ENCODE data around the gene PAQR9.

PAQR9 gene

GRCh38 chr3:142977399-142977728 is 13.9 kb upstream of the PAQR9 start:
- Histone ChIP-seq H3K9me3 (ENCODE audit: low read length) (no peaks in the 10 kb centered on the region), H3K27me3 (ENCODE audit: insufficient read depth, low read length) (peaks cover 3% of the 10 kb centered on the region; the same call in 1 of the 2 replicates), H3K4me3 (ENCODE audit: low read depth, low read length, poor library complexity, severe bottlenecking) (no peak overlapping the region), H3K4me1 (ENCODE audit: insufficient read depth, low read length, severe bottlenecking) (no peaks in the 10 kb centered on the region), H3K4me2 (ENCODE audit: low read length) (no peak overlapping the region), H3K27ac (ENCODE audit: low read depth, low read length, poor library complexity, severe bottlenecking) (no peak overlapping the region), H2AFZ (ENCODE audit: low read length) (no peak overlapping the region), H4K20me1 (ENCODE audit: insufficient read depth, low read length) (no peaks in the 10 kb centered on the region), H3K79me2 (ENCODE audit: insufficient read depth, low read length) (no peaks in the 10 kb centered on the region), H3K9ac (ENCODE audit: low read length) (no peak overlapping the region), H3K36me3 (ENCODE audit: insufficient read depth, low read length) (no peaks in the 10 kb centered on the region), H3F3A (ENCODE audit: insufficient read depth, low read length) (no peaks in the 10 kb centered on the region), H3K9me2 (ENCODE audit: low read depth, low read length) (no peaks in the 10 kb centered on the region)
- no peak for TF ChIP-seq CTCF (IDR thresholded peaks at IDR 0.05; ENCODE audit: low read length)
- no peak for TF ChIP-seq EZH2 (IDR thresholded peaks at IDR 0.05; ENCODE audit: borderline replicate concordance, low read length)

- no peak overlapping the region for H3K4me2 ChIP-seq (ENCODE audit: low read length)
- no peak for TF ChIP-seq EZH2 (IDR thresholded peaks at IDR 0.05; ENCODE audit: borderline replicate concordance, low read length)
- no peak for TF ChIP-seq CTCF (IDR thresholded peaks at IDR 0.05; ENCODE audit: low read length)
- H3F3A ChIP-seq (ENCODE audit: insufficient read depth, low read length) = no peaks in the 10 kb centered on the region
- no peak overlapping the region for H3K4me3 ChIP-seq (ENCODE audit: low read depth, low read length, poor library complexity, severe bottlenecking)
- no peaks in the 10 kb centered on the region for H3K79me2 ChIP-seq (ENCODE audit: insufficient read depth, low read length)
- no peak overlapping the region for H3K27ac ChIP-seq (ENCODE audit: low read depth, low read length, poor library complexity, severe bottlenecking)
- no peaks in the 10 kb centered on the region for H3K9me3 ChIP-seq (ENCODE audit: low read length)
- H4K20me1 ChIP-seq (ENCODE audit: insufficient read depth, low read length) = no peaks in the 10 kb centered on the region
- H3K27me3 ChIP-seq (ENCODE audit: insufficient read depth, low read length) = peaks cover 3% of the 10 kb centered on the region; the same call in 1 of the 2 replicates
- H2AFZ ChIP-seq (ENCODE audit: low read length) = no peak overlapping the region
- no peaks in the 10 kb centered on the region for H3K4me1 ChIP-seq (ENCODE audit: insufficient read depth, low read length, severe bottlenecking)
- no peak overlapping the region for H3K9ac ChIP-seq (ENCODE audit: low read length)
- H3K9me2 ChIP-seq (ENCODE audit: low read depth, low read length) = no peaks in the 10 kb centered on the region
- H3K36me3 ChIP-seq (ENCODE audit: insufficient read depth, low read length) = no peaks in the 10 kb centered on the region
These were observed 13.3 kb upstream of the PAQR9 start for GRCh38 chr3:142976621-142977398.

- Histone ChIP-seq H3K79me2 (ENCODE audit: insufficient read depth, low read length) (no peaks in the 10 kb centered on the region), H3K9ac (ENCODE audit: low read length) (no peak overlapping the region), H3K36me3 (ENCODE audit: insufficient read depth, low read length) (no peaks in the 10 kb centered on the region), H3K9me2 (ENCODE audit: low read depth, low read length) (no peaks in the 10 kb centered on the region), H4K20me1 (ENCODE audit: insufficient read depth, low read length) (no peaks in the 10 kb centered on the region), H3K4me1 (ENCODE audit: insufficient read depth, low read length, severe bottlenecking) (no peaks in the 10 kb centered on the region), H3K4me3 (ENCODE audit: low read depth, low read length, poor library complexity, severe bottlenecking) (no peak overlapping the region), H3F3A (ENCODE audit: insufficient read depth, low read length) (no peaks in the 10 kb centered on the region), H3K9me3 (ENCODE audit: low read length) (no peaks in the 10 kb centered on the region), H3K27me3 (ENCODE audit: insufficient read depth, low read length) (peaks cover 3% of the 10 kb centered on the region; the same call in 1 of the 2 replicates), H3K4me2 (ENCODE audit: low read length) (no peak overlapping the region), H2AFZ (ENCODE audit: low read length) (no peak overlapping the region), H3K27ac (ENCODE audit: low read depth, low read length, poor library complexity, severe bottlenecking) (no peak overlapping the region)
- TF ChIP-seq CTCF (IDR thresholded peaks at IDR 0.05; ENCODE audit: low read length) (peak; percentile 39; the same call in 1 of the 2 replicates), EZH2 (IDR thresholded peaks at IDR 0.05; ENCODE audit: borderline replicate concordance, low read length) (no peak)
These were observed 12.0 kb upstream of the PAQR9 start for GRCh38 chr3:142975316-142975995.
